GM19468 (cell line): ENCODE data around the gene LCN6.

Experiments
- ATAC-seq: cut with Tn5 transposase; IDR thresholded peaks from one replicate; pipeline ENCODE4 v1.9.1; 2021; ENCODE audit warnings: mild to moderate bottlenecking, moderate library complexity, moderate number of reproducible peaks; ENCODE audit not compliant: unreplicated experiment; ENCODE audit errors: extremely low read depth

LCN6 gene

GRCh38 chr9:136695435-136695895 lies 52.9 kb downstream of the LCN6 start:
- no peak for ATAC-seq

GRCh38 chr9:136694872-136695247 lies 53.5 kb downstream of the LCN6 start:
- ATAC-seq: no peak

DNA sequence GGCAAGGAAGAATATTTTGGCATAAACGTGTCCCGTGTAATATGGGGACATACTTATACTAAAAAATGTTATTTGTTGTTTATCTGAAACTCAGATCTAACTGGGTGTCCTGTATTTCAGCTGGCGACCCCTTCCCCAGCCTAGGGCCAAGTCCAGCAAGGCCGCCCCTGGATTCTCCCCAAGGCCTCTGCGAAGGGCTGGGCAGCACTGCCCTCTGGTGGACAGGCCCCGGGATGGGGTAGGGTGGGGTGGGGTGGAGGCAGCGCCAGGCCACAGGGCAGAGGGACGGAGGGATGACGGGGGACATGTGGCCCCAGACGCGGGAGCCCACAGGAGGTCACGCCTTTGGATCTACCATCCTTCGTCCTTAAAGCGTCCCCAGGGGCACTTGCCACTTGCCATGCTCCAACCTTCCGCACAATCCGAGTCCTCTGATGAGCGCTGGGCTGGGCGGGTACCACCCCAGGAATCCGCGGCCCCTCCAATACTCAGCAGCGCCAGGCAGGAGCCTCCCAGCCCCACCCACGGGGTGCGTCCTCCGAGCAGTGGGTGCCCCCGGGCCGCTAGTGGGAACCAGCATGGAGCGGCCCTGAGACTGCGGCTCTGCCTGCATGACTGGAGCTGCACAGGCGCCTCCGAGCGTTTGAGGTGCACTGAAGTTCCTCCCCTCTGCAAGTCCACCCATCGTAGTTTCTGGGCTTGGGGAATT lies 54.0 kb downstream of the LCN6 start:
- ATAC-seq: no peak
